ENCODE measurements around the gene SLC25A19. TPM values are rescaled to one million over a fixed set of nuclear protein-coding genes. Genes with fewer than 3 reads are reported as not detected.
A peak's percentile ranks its signal among the peaks of the same experiment; 100 is the strongest.

Gene SLC25A19
- polyA plus RNA-seq (2013, experiment 1 of 2) = 4.2 TPM
- polyA plus RNA-seq (2013, experiment 2 of 2) = 6.1 TPM

GRCh38 chr17:75289115-75289831 is at the start of gene SLC25A19:
Gene SLC25A19 (minus strand): TSS chr17:75289433. CDS start chr17:75286764, 2,669 bp downstream.
- 0 to 1% methylated on average over 58 of the region's 65 CpGs for WGBS, 2 experiments (ENCODE audit: insufficient coverage in 2 of 2)
- no peaks in the 10 kb centered on the region for H3K9me3 ChIP-seq (ENCODE audit: control insufficient read depth, low read length)
- H3K36me3 ChIP-seq (ENCODE audit: control insufficient read depth, insufficient read depth, low read length) = peaks cover 9% of the 10 kb centered on the region
- H3K4me3 ChIP-seq (ENCODE audit: extremely low read depth, insufficient read depth, low read length, poor library complexity, severe bottlenecking) = peak within 1 kb of the TSS; percentile 80
- no peaks in the 10 kb centered on the region for H3K4me1 ChIP-seq (ENCODE audit: control insufficient read depth, insufficient read depth, low read length, poor library complexity, severe bottlenecking)
- H3K27ac ChIP-seq (ENCODE audit: low read depth, low read length, severe bottlenecking) = no peak within 1 kb of the TSS

GRCh38 chr17:75338335-75338734 is 49.1 kb upstream of the SLC25A19 start:
- 95 to 100% methylated on average over 4 to 5 of the region's 6 CpGs for WGBS, 2 experiments (ENCODE audit: insufficient coverage in 2 of 2)
- peaks cover 6% of the 10 kb centered on the region for H3K4me1 ChIP-seq (ENCODE audit: control insufficient read depth, insufficient read depth, low read length, poor library complexity, severe bottlenecking)
- no peaks in the 10 kb centered on the region for H3K9me3 ChIP-seq (ENCODE audit: control insufficient read depth, low read length)
- peaks cover 6% of the 10 kb centered on the region for H3K36me3 ChIP-seq (ENCODE audit: control insufficient read depth, insufficient read depth, low read length)
- no peak overlapping the region for H3K27ac ChIP-seq (ENCODE audit: low read depth, low read length, severe bottlenecking)
- H3K4me3 ChIP-seq (ENCODE audit: extremely low read depth, insufficient read depth, low read length, poor library complexity, severe bottlenecking) = no peak overlapping the region

GRCh38 chr17:75335315-75335714 is 46.1 kb upstream of the SLC25A19 start:
- Histone ChIP-seq H3K4me1 (ENCODE audit: control insufficient read depth, insufficient read depth, low read length, poor library complexity, severe bottlenecking) (no peaks in the 10 kb centered on the region), H3K27ac (ENCODE audit: low read depth, low read length, severe bottlenecking) (no peak overlapping the region), H3K36me3 (ENCODE audit: control insufficient read depth, insufficient read depth, low read length) (peaks cover 21% of the 10 kb centered on the region), H3K9me3 (ENCODE audit: control insufficient read depth, low read length) (no peaks in the 10 kb centered on the region), H3K4me3 (ENCODE audit: extremely low read depth, insufficient read depth, low read length, poor library complexity, severe bottlenecking) (no peak overlapping the region)
- WGBS, 2 experiments (ENCODE audit: insufficient coverage in 2 of 2) = 86 to 90% methylated on average over 3 of the region's 3 CpGs

DNA sequence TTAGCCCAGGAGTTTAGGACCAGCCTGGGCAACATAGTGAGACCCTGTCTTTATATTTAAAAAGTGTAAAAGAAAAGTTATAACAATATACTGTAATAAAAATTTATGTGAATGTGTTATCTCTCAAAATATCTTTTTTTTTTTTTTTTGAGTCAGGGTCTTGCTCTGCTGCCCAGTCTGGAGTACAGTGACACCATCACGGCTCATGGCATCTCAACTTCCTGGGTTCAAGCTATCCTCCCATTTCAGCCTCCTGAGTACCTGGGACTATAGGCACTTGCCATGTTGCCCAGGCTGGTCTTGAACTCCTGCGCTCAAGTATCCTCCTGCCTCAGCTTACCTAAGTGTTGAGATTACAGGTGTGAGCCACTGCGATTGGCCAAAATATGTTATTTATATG is 45.5 kb upstream of the SLC25A19 start:
- no peaks in the 10 kb centered on the region for H3K4me1 ChIP-seq (ENCODE audit: control insufficient read depth, insufficient read depth, low read length, poor library complexity, severe bottlenecking)
- no peaks in the 10 kb centered on the region for H3K9me3 ChIP-seq (ENCODE audit: control insufficient read depth, low read length)
- no peak overlapping the region for H3K4me3 ChIP-seq (ENCODE audit: extremely low read depth, insufficient read depth, low read length, poor library complexity, severe bottlenecking)
- H3K27ac ChIP-seq (ENCODE audit: low read depth, low read length, severe bottlenecking) = no peak overlapping the region
- H3K36me3 ChIP-seq (ENCODE audit: control insufficient read depth, insufficient read depth, low read length) = peaks cover 20% of the 10 kb centered on the region
- WGBS, 2 experiments (ENCODE audit: insufficient coverage in 2 of 2) = 90 to 96% methylated on average over 3 of the region's 3 CpGs

- Histone ChIP-seq H3K36me3 (ENCODE audit: control insufficient read depth, insufficient read depth, low read length) (peaks cover 33% of the 10 kb centered on the region), H3K9me3 (ENCODE audit: control insufficient read depth, low read length) (no peaks in the 10 kb centered on the region), H3K4me3 (ENCODE audit: extremely low read depth, insufficient read depth, low read length, poor library complexity, severe bottlenecking) (no peak overlapping the region), H3K27ac (ENCODE audit: low read depth, low read length, severe bottlenecking) (no peak overlapping the region), H3K4me1 (ENCODE audit: control insufficient read depth, insufficient read depth, low read length, poor library complexity, severe bottlenecking) (peaks cover 2% of the 10 kb centered on the region)
- WGBS, 2 experiments (ENCODE audit: insufficient coverage in 2 of 2) = 96 to 100% methylated on average over 4 of the region's 6 CpGs
Measured at GRCh38 chr17:75331671-75332070, 42.4 kb upstream of the SLC25A19 start.

DNA sequence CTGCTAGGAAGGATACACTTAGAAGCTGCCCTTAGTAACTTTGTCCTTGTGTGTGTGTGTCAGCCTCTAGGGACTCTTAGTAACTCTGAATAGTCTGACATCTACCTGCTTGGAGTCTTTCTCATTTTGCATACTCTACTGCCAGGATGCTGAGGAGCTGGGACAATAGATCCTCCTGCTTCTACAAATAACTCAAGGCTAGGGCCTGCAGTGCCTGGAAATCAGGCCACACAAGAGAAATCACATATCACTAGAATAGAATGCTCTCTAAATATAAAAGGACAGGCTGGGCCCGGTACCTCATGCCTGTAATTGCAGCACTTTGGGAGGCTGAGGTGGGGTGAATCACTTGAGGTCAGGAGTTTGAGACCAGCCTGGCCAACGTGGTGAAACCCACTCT is 38.5 kb upstream of the SLC25A19 start:
- 60 to 71% methylated on average over 1 of the region's 2 CpGs for WGBS, 2 experiments (ENCODE audit: insufficient coverage in 2 of 2)
- Histone ChIP-seq H3K27ac (ENCODE audit: low read depth, low read length, severe bottlenecking) (no peak overlapping the region), H3K9me3 (ENCODE audit: control insufficient read depth, low read length) (no peaks in the 10 kb centered on the region), H3K4me1 (ENCODE audit: control insufficient read depth, insufficient read depth, low read length, poor library complexity, severe bottlenecking) (peaks cover 15% of the 10 kb centered on the region), H3K36me3 (ENCODE audit: control insufficient read depth, insufficient read depth, low read length) (peaks cover 61% of the 10 kb centered on the region), H3K4me3 (ENCODE audit: extremely low read depth, insufficient read depth, low read length, poor library complexity, severe bottlenecking) (no peak overlapping the region)

DNA sequence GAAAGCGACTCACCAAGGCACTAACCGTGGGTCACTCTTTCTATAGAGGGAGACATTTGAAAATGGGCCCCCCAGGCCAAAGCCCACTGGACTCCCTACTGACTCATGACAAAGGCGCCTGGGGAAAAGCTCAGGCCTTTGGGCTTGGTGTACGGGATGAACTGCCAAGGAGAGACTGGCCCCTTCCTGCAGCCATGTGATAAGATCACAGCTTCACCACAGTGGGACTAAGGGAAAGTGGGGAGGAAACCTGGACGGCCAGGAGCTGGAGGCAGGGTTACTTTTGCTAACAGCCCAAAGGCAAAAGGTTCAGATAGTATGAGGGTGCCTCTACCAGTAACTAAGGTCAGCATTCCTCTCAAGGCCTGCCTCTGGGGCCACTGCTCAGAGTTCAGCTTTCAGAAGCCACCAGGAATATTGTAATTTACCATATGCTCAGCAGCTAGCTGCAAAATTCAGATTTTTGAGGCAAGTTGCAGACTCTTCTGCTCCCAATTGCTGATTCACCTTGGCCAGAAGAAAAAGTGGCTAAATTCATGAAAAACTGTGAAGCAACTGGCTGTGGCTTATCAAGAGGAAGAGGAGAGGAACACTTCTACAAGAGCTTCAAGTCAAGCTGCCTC is 37.1 kb upstream of the SLC25A19 start:
- Histone ChIP-seq H3K9me3 (ENCODE audit: control insufficient read depth, low read length) (no peaks in the 10 kb centered on the region), H3K27ac (ENCODE audit: low read depth, low read length, severe bottlenecking) (peak overlapping the region; percentile 62), H3K36me3 (ENCODE audit: control insufficient read depth, insufficient read depth, low read length) (peaks cover 69% of the 10 kb centered on the region), H3K4me1 (ENCODE audit: control insufficient read depth, insufficient read depth, low read length, poor library complexity, severe bottlenecking) (peaks cover 15% of the 10 kb centered on the region), H3K4me3 (ENCODE audit: extremely low read depth, insufficient read depth, low read length, poor library complexity, severe bottlenecking) (no peak overlapping the region)
- WGBS, 2 experiments (ENCODE audit: insufficient coverage in 2 of 2) = 70% methylated on average over 4 of the region's 5 CpGs; no CpG with 5 or more reads in 1 of the 2 experiments

DNA sequence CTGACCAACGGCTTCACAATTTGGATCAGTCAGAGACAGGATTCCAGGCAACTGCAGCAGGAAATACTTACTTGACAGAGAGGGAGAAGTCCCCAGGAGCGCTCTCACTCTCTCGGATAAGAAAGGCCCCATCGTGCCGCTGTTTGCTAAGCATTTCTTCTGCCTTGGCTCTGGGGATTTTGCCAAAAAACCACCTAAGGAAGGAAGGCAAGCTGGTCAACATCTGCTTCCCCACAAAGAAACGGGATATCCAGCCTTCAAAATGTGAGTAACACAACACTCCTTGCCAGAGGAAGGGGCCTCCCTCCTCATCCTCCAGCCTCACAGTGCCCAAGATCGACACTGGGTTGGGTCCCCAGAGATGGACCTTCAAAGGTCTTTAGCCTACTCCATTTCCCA is 36.6 kb upstream of the SLC25A19 start:
- 88 to 93% methylated on average over 6 of the region's 7 CpGs for WGBS, 2 experiments (ENCODE audit: insufficient coverage in 2 of 2)
- peaks cover 69% of the 10 kb centered on the region for H3K36me3 ChIP-seq (ENCODE audit: control insufficient read depth, insufficient read depth, low read length)
- H3K4me1 ChIP-seq (ENCODE audit: control insufficient read depth, insufficient read depth, low read length, poor library complexity, severe bottlenecking) = peaks cover 15% of the 10 kb centered on the region
- H3K4me3 ChIP-seq (ENCODE audit: extremely low read depth, insufficient read depth, low read length, poor library complexity, severe bottlenecking) = no peak overlapping the region
- H3K27ac ChIP-seq (ENCODE audit: low read depth, low read length, severe bottlenecking) = peak overlapping the region; percentile 62
- no peaks in the 10 kb centered on the region for H3K9me3 ChIP-seq (ENCODE audit: control insufficient read depth, low read length)

DNA sequence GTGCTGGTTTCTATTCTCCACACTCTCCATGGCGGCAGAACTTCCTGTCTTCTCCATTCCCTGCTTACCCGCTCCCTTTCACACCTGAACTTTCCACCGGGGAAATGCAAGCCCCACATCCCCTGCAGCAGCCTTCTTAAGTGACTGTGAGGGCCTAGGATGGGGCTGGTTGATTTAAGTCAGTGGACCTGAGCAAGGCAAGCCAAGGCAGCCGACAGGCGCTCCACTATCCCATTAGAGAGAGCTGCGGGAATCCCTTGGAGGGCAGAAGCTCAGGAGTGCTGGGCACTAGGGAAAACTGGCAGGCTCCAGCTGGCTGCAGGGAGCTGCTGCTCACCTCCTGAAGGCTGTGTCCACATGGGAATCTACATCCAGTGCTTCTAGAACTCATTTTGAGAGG is 36.1 kb upstream of the SLC25A19 start:
- Histone ChIP-seq H3K4me1 (ENCODE audit: control insufficient read depth, insufficient read depth, low read length, poor library complexity, severe bottlenecking) (peaks cover 20% of the 10 kb centered on the region), H3K4me3 (ENCODE audit: extremely low read depth, insufficient read depth, low read length, poor library complexity, severe bottlenecking) (no peak overlapping the region), H3K9me3 (ENCODE audit: control insufficient read depth, low read length) (no peaks in the 10 kb centered on the region), H3K27ac (ENCODE audit: low read depth, low read length, severe bottlenecking) (peak overlapping the region; percentile 62), H3K36me3 (ENCODE audit: control insufficient read depth, insufficient read depth, low read length) (peaks cover 69% of the 10 kb centered on the region)
- WGBS, 2 experiments (ENCODE audit: insufficient coverage in 2 of 2) = 92 to 97% methylated on average over 3 to 5 of the region's 6 CpGs

GRCh38 chr17:75321506-75321905 is 32.3 kb upstream of the SLC25A19 start:
- no peaks in the 10 kb centered on the region for H3K9me3 ChIP-seq (ENCODE audit: control insufficient read depth, low read length)
- WGBS, 2 experiments (ENCODE audit: insufficient coverage in 2 of 2) = 85 to 86% methylated on average over 9 of the region's 10 CpGs
- peaks cover 77% of the 10 kb centered on the region for H3K36me3 ChIP-seq (ENCODE audit: control insufficient read depth, insufficient read depth, low read length)
- peaks cover 23% of the 10 kb centered on the region for H3K4me1 ChIP-seq (ENCODE audit: control insufficient read depth, insufficient read depth, low read length, poor library complexity, severe bottlenecking)
- no peak overlapping the region for H3K27ac ChIP-seq (ENCODE audit: low read depth, low read length, severe bottlenecking)
- no peak overlapping the region for H3K4me3 ChIP-seq (ENCODE audit: extremely low read depth, insufficient read depth, low read length, poor library complexity, severe bottlenecking)

All from mesodermal cell (in vitro differentiated cells).